Type B pancreatic cell (in vitro differentiated cells): ENCODE data around the gene CPSF4. TPM values are rescaled to one million over a fixed set of nuclear protein-coding genes. Genes with fewer than 3 reads are reported as not detected.
A peak's percentile ranks its signal among the peaks of the same experiment; 100 is the strongest.

Experiments
- DNase-seq: peaks from one replicate; pipeline ENCODE4 v3.0.0; 2021; ENCODE audit warnings: mixed read lengths; ENCODE audit not compliant: unreplicated experiment; ENCODE audit errors: extremely low spot score
- H3K27ac Mint-ChIP-seq: 2 replicates; pipeline ENCODE4 v1.8.0; 2021; ENCODE audit warnings: mild to moderate bottlenecking, mixed read lengths
- H3K27me3 Mint-ChIP-seq: 2 replicates; pipeline ENCODE4 v1.8.0; 2021; ENCODE audit warnings: mixed read lengths
- H3K36me3 Mint-ChIP-seq: 2 replicates; pipeline ENCODE4 v1.8.0; 2021; ENCODE audit warnings: mixed read lengths
- H3K4me1 Mint-ChIP-seq: one replicate; pipeline ENCODE4 v1.8.0; 2021; ENCODE audit warnings: mixed read lengths; ENCODE audit not compliant: unreplicated experiment
- H3K4me3 Mint-ChIP-seq: 2 replicates; pipeline ENCODE4 v1.8.0; 2021; ENCODE audit warnings: mild to moderate bottlenecking, mixed read lengths
- H3K9me3 Mint-ChIP-seq: 2 replicates; pipeline ENCODE4 v1.8.0; 2021; ENCODE audit warnings: mixed read lengths
- CTCF ChIP-seq: fragments of 200-600 bp; sonication (generic); conservative IDR thresholded peaks from 2 replicates; pipeline ENCODE4 v1.5.0; 2021; ENCODE audit warnings: antibody characterized with exemption, mild to moderate bottlenecking
- long read RNA-seq: library from polyadenylated mRNA; unstranded; transcript quantifications from one replicate; pipeline ENCODE4 v2.0.0, GENCODE V29; 2020
- total RNA-seq: library from RNA; stranded (reverse); gene quantifications from 2 replicates; pipeline ENCODE4 v1.2.1, GENCODE V29; 2021; ENCODE audit warnings: low replicate concordance

CPSF4 gene
- 48.4 and 64.1 TPM in 2 replicates for total RNA-seq
- long read RNA-seq, transcript CPSF4-206 (8 exons, 942 nt): major isoform, 5 of 25 reads
- long read RNA-seq, partial matches to known transcripts: 4 of 25 reads
- long read RNA-seq, other reads (novel, unspliced or antisense): 14 of 25 reads

GRCh38 chr7:99438573-99439480 lies at the start of gene CPSF4, which contains the start of gene PTCD1:
Gene CPSF4, plus strand, starts transcription at chr7:99438943. Its CDS starts 140 bp downstream, at chr7:99439083.
Gene PTCD1, minus strand, starts transcription at chr7:99438798. Its CDS starts 3,556 bp downstream, at chr7:99435242.
- Mint-ChIP-seq H3K9me3 (no peaks in the 10 kb centered on the region), H3K27ac (peak within 1 kb of the TSS; percentile 91), H3K4me3 (peak within 1 kb of the TSS; percentile 98), H3K27me3 (no peaks in the 10 kb centered on the region), H3K36me3 (peaks cover 11% of the 10 kb centered on the region), H3K4me1 (no peaks in the 10 kb centered on the region)
- DNase-seq: peak; percentile 97
- no peak for TF ChIP-seq CTCF

GRCh38 chr7:99389772-99390171 lies 49.0 kb upstream of the CPSF4 start:
- no peak for DNase-seq
- H3K4me3 Mint-ChIP-seq: no peak overlapping the region
- no peaks in the 10 kb centered on the region for H3K36me3 Mint-ChIP-seq
- peaks cover 9% of the 10 kb centered on the region for H3K4me1 Mint-ChIP-seq
- H3K27ac Mint-ChIP-seq: no peak overlapping the region
- no peaks in the 10 kb centered on the region for H3K9me3 Mint-ChIP-seq
- no peaks in the 10 kb centered on the region for H3K27me3 Mint-ChIP-seq
- no peak for TF ChIP-seq CTCF

GRCh38 chr7:99390941-99391602 lies 47.7 kb upstream of the CPSF4 start:
- DNase-seq: no peak
- Mint-ChIP-seq H3K4me1 (peaks cover 9% of the 10 kb centered on the region), H3K27me3 (no peaks in the 10 kb centered on the region), H3K9me3 (no peaks in the 10 kb centered on the region), H3K36me3 (no peaks in the 10 kb centered on the region), H3K4me3 (no peak overlapping the region), H3K27ac (no peak overlapping the region)
- no peak for TF ChIP-seq CTCF

- no peak for DNase-seq
- peak overlapping the region; percentile 69 for H3K4me3 Mint-ChIP-seq
- no peaks in the 10 kb centered on the region for H3K27me3 Mint-ChIP-seq
- H3K27ac Mint-ChIP-seq: no peak overlapping the region
- no peak for TF ChIP-seq CTCF
- no peaks in the 10 kb centered on the region for H3K9me3 Mint-ChIP-seq
- H3K36me3 Mint-ChIP-seq: no peaks in the 10 kb centered on the region
- peaks cover 9% of the 10 kb centered on the region for H3K4me1 Mint-ChIP-seq
Measured at GRCh38 chr7:99392046-99392445, 46.7 kb upstream of the CPSF4 start.

GRCh38 chr7:99392659-99393354 lies 45.9 kb upstream of the CPSF4 start:
- Mint-ChIP-seq H3K27ac (peak overlapping the region; percentile 96), H3K9me3 (no peaks in the 10 kb centered on the region), H3K4me3 (peak overlapping the region; percentile 93), H3K36me3 (peaks cover 2% of the 10 kb centered on the region), H3K27me3 (no peaks in the 10 kb centered on the region), H3K4me1 (peaks cover 9% of the 10 kb centered on the region)
- no peak for TF ChIP-seq CTCF
- peak; percentile 86 for DNase-seq
